ENCODE data around the gene WWOX.

GRCh38 chr16:78224342-78224741, 124.9 kb downstream of the WWOX start:
- no peak for TF ChIP-seq POU6F1 (CRISPR knock-in tag; IDR thresholded peaks at IDR 0.05; ENCODE audit: borderline replicate concordance, low read depth)
- TF ChIP-seq ZNF565 (CRISPR knock-in tag; conservative IDR thresholded peaks at IDR 0.05; ENCODE audit: low read depth), result no peak
- TF ChIP-seq PATZ1 (CRISPR knock-in tag; IDR thresholded peaks at IDR 0.05; ENCODE audit: borderline replicate concordance), result no peak
- TF ChIP-seq ZNF8 (CRISPR knock-in tag; IDR thresholded peaks at IDR 0.05), result no peak
- no peak for TF ChIP-seq CREB5 (CRISPR knock-in tag; IDR thresholded peaks at IDR 0.05; ENCODE audit: low read depth)
- TF ChIP-seq BACH2 (CRISPR knock-in tag; IDR thresholded peaks at IDR 0.05; ENCODE audit: borderline replicate concordance), result no peak
- no peak for TF ChIP-seq SNAI2 (CRISPR knock-in tag; IDR thresholded peaks at IDR 0.05)
- TF ChIP-seq ZFP30 (CRISPR knock-in tag; IDR thresholded peaks at IDR 0.05), result no peak
- TF ChIP-seq TSHZ2 (CRISPR knock-in tag; IDR thresholded peaks at IDR 0.05), result no peak

Data from SK-N-SH treated with all-trans-retinoic acid at 6 μM for 48 hours (cell line).